ENCODE data around the gene CLCN3. TPM values are rescaled to one million over a fixed set of nuclear protein-coding genes. Genes with fewer than 3 reads are reported as not detected.

The CLCN3 gene
- total and polyA plus RNA-seq, 10 of the 15 experiments (the other 5 are each of a cell fraction or from before 2014, with no cell fraction given): 4.0 to 22.8 (median 11.8) TPM

- DNase-seq (ENCODE audit: low read depth, low spot score) (no peak), FAIRE-seq (no peak), ATAC-seq (no peak)
- no peak overlapping the region for H3K4me2 ChIP-seq (ENCODE audit: control insufficient read depth, insufficient read depth)
- H3K9me3 ChIP-seq (replicated peaks; ENCODE audit: control insufficient read depth, insufficient read depth, low read length): no peaks in the 10 kb centered on the region
- POLR2A ChIA-PET: no interaction called here
- intact Hi-C loops (cut with micrococcal nuclease; ENCODE audit: unreplicated experiment) (no loop called here), in situ Hi-C loops (cut with MboI) (loop anchor here (5.0 kb wide), 1 partner anchor 425 kb away; no protein-coding TSS in a partner anchor)
- H3K4me3 ChIP-seq: no peak overlapping the region
- no peak overlapping the region for H3K27ac ChIP-seq (ENCODE audit: control insufficient read depth, insufficient read depth)
- no TSS peak for BruUV-seq (replicated peaks)
- SMC1A ChIA-PET (ENCODE audit: uncharacterized antibody, unreplicated experiment): interaction anchor here (0.7 to 1.7 kb wide), 4 partner anchors 41 to 45 kb away, joined by 3 to 6 read pairs (median 4); no protein-coding TSS in a partner anchor
- CTCF ChIA-PET: interaction anchor here (1.0 to 1.6 kb wide), 2 partner anchors 11 to 194 kb away, joined by 3 to 6 read pairs; no protein-coding TSS in a partner anchor
- H3K36me3 ChIP-seq (ENCODE audit: control insufficient read depth in 2 of 2, insufficient read depth in 2 of 2, low read length in 1 of 2): no peaks in the 10 kb centered on the region
- RAD21 ChIA-PET (ENCODE audit: unreplicated experiment): no interaction called here
- TF ChIP-seq ZBTB33 (IDR thresholded peaks at IDR 0.05) (no peak), SUPT20H (IDR thresholded peaks at IDR 0.05; ENCODE audit: borderline replicate concordance, control insufficient read depth, low read depth, low read length) (no peak), CREB1 (IDR thresholded peaks at IDR 0.05; ENCODE audit: low read depth) (no peak), JUNB (IDR thresholded peaks at IDR 0.05) (no peak), SP1 (IDR thresholded peaks at IDR 0.05; ENCODE audit: low read depth, low read length) (no peak), ATF3 (IDR thresholded peaks at IDR 0.05; ENCODE audit: borderline replicate concordance, extremely low read depth, low read depth, low read length) (no peak)
- no peak overlapping the region for H2AFZ ChIP-seq (ENCODE audit: control insufficient read depth, low read depth, low read length)
- no peaks in the 10 kb centered on the region for H4K20me1 ChIP-seq (ENCODE audit: control insufficient read depth, insufficient read depth)
- no peaks in the 10 kb centered on the region for H3K27me3 ChIP-seq (replicated peaks in 1 of 2; ENCODE audit: control insufficient read depth in 2 of 2, insufficient read depth in 2 of 2, low read length in 1 of 2)
- peaks cover 5% of the 10 kb centered on the region for H3K4me1 ChIP-seq (ENCODE audit: control insufficient read depth, insufficient read depth, low read length)
- H3K79me2 ChIP-seq (ENCODE audit: control insufficient read depth, insufficient read depth, low read length): peaks cover 21% of the 10 kb centered on the region
- H3K9ac ChIP-seq (ENCODE audit: control insufficient read depth, insufficient read depth, low read length): no peak overlapping the region
Observed at GRCh38 chr4:169616846-169617245, 3.5 kb upstream of the CLCN3 start.
